ENCODE data around the gene KCNG2. TPM values are rescaled to one million over a fixed set of nuclear protein-coding genes. Genes with fewer than 3 reads are reported as not detected.

Gene KCNG2
- total and polyA plus RNA-seq, 3 experiments from 2014 or later: not detected

DNA sequence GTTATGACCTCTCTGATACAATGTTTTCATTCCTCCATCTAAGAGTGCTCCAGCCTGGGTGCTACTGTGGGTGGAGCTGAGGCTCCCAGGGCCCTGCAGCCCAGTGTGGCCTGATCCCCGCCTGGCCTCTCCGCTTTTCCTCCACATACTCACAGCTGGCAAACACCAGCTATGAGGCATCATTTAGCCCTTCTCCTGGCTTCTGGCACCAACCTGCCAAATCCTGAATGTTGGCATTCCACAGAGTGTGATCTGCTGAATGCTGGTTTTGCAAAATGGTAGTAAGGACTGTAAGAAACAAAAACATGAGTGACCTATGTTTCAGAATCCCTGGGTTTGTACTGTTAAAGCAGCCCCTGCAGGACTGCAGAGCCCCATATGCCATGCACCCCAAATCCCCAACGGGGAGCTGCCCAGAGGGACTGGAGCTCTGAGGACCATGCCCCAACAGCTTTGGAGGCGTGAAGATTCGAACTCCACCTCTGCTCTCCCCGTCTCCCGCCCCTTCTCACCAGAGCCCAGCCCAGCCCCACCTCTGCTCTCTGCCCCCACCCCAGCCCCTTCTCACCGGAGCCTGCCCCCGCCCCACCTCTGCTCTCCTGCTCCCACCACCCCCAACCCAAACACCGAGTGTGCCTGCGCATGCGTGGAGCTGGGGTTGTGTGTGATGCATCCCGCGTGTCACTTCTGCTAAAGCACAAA is 149.5 kb downstream of the KCNG2 start:
- Mint-ChIP-seq H3K27ac (no peak overlapping the region), H3K4me1 (peaks cover 34 to 67% (median 50%) of the 10 kb centered on the region in 3 donors), H3K9me3 (no peaks in the 10 kb centered on the region), H3K27me3 (no peaks in the 10 kb centered on the region), H3K4me3 (peak overlapping the region in 2 of 7 donors; percentile 37 to 40), H3K36me3 (peaks cover 3 to 26% (median 3%) of the 10 kb centered on the region in 3 donors)
- CTCF ChIA-PET: no interaction called here
- no peaks in the 10 kb centered on the region for H3K9me3 ChIP-seq (ENCODE audit: low read length)
- no peak overlapping the region for H3K4me3 ChIP-seq (ENCODE audit: low read length)
- peaks cover 36% of the 10 kb centered on the region for H3K4me1 ChIP-seq (ENCODE audit: insufficient read depth, low read length)
- H3K27me3 ChIP-seq (ENCODE audit: insufficient read depth, low read length, poor library complexity, severe bottlenecking): no peaks in the 10 kb centered on the region
- peaks cover 8% of the 10 kb centered on the region for H3K36me3 ChIP-seq (ENCODE audit: insufficient read depth, low read length)
- no peak for DNase-seq
- H3K27ac ChIP-seq (ENCODE audit: low read depth, low read length): no peak overlapping the region
- POLR2A ChIA-PET: no interaction called here

DNA sequence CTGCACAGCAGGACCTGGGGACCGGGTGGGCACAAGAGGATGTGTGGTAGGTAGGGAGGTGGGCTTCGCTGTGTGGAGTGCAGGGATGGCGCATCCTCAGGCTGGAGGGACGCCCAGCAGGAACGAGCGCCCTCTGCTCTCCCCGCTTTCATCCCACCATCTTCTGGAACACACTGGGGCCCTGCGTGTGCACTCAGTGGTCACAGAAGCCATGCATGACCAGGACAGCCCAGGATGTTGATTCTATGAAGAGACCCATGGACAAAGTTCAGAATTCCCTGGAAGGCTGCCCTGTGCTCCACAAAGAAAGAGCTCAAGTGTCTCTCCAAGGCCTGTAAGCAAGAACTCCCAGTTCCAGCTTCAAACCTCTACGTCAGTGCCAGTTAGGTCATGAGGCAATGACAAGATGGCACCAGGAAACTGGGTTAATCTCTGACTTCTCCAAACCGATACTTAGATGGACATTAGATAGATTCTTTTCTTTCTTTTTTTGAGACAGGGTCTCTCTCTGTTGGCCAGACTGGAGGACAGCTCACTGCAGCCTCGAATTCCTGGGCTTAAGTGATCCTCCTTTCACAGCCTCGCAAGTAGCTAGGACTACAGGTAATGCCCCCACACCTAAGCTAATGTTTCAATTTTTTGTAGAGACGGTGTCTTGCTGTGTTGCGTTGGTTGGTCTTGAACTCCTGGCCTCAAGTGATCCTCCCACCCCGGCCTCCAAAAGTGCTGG is 150.3 kb downstream of the KCNG2 start:
- H3K27ac ChIP-seq (ENCODE audit: low read depth, low read length): no peak overlapping the region
- H3K36me3 ChIP-seq (ENCODE audit: insufficient read depth, low read length): no peaks in the 10 kb centered on the region
- H3K9me3 Mint-ChIP-seq: no peaks in the 10 kb centered on the region
- H3K27me3 ChIP-seq (ENCODE audit: insufficient read depth, low read length, poor library complexity, severe bottlenecking): no peaks in the 10 kb centered on the region
- ChIA-PET POLR2A (no interaction called here), CTCF (no interaction called here)
- H3K4me1 Mint-ChIP-seq: peaks cover 34 to 60% (median 47%) of the 10 kb centered on the region in 3 donors
- peak overlapping the region in 3 of 7 donors; percentile 26 to 85 (median 55) for H3K4me3 Mint-ChIP-seq
- H3K4me3 ChIP-seq (ENCODE audit: low read length): no peak overlapping the region
- no peak for DNase-seq
- peaks cover 0 to 17% (median 0%) of the 10 kb centered on the region in 3 donors for H3K36me3 Mint-ChIP-seq
- no peaks in the 10 kb centered on the region for H3K27me3 Mint-ChIP-seq
- no peaks in the 10 kb centered on the region for H3K9me3 ChIP-seq (ENCODE audit: low read length)
- peak overlapping the region in 1 of 8 donors; percentile 22 for H3K27ac Mint-ChIP-seq
- peaks cover 36% of the 10 kb centered on the region for H3K4me1 ChIP-seq (ENCODE audit: insufficient read depth, low read length)

DNA sequence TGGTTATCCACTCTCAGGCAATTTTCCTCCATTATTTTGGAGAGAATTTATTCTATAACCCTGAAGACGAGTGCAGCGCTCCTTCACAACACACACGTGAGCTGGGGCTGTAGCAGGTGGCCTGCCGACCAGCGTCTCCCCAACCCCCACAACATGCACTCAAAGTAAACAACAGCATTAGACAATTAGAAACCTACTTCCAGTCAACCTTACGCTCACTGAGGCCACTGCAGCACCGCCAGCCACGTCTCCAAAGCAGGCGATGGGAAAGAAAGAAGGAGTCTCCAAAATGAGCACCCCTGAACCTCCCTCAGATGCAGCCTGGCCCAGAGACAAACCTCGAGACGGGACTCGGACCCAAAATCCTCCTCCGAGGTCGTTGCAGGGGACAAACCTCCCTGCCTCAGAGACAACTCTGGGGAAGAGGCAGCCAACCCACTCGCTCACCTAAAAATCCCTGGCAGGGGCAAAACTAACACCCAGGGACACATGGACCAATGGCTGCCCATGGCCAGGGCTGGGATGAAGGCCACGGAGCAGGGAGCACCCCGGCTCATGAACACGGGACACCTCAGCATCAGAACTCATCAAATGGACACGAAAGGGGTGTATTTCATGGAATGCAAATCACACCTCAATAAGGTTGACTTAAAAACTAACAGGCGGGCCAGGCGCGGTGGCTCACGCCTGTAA is 151.1 kb downstream of the KCNG2 start:
- ChIA-PET CTCF (no interaction called here), POLR2A (no interaction called here)
- no peak overlapping the region for H3K4me3 ChIP-seq (ENCODE audit: low read length)
- H3K36me3 ChIP-seq (ENCODE audit: insufficient read depth, low read length): no peaks in the 10 kb centered on the region
- H3K27ac ChIP-seq (ENCODE audit: low read depth, low read length): no peak overlapping the region
- no peaks in the 10 kb centered on the region for H3K9me3 ChIP-seq (ENCODE audit: low read length)
- H3K27me3 ChIP-seq (ENCODE audit: insufficient read depth, low read length, poor library complexity, severe bottlenecking): no peaks in the 10 kb centered on the region
- Mint-ChIP-seq H3K27ac (peak overlapping the region in 3 of 8 donors; percentile 22 to 61 (median 54)), H3K4me1 (peaks cover 34 to 58% (median 47%) of the 10 kb centered on the region in 3 donors), H3K36me3 (peaks cover 0 to 16% (median 0%) of the 10 kb centered on the region in 3 donors), H3K9me3 (no peaks in the 10 kb centered on the region), H3K27me3 (no peaks in the 10 kb centered on the region), H3K4me3 (peak overlapping the region; percentile 17 to 87 (median 55))
- DNase-seq: no peak
- H3K4me1 ChIP-seq (ENCODE audit: insufficient read depth, low read length): peaks cover 36% of the 10 kb centered on the region

Other genes with a start within 250 kb of the KCNG2 start
- 10 to 100 TPM; 35.3 to 38.0 TPM for gene CTDP1, start 118.1 kb upstream of the KCNG2 start, total RNA-seq
- 31.0 TPM for gene CTDP1, start 118.1 kb upstream of the KCNG2 start, polyA plus RNA-seq
- gene SLC66A2, start 153.7 kb downstream of the KCNG2 start, total RNA-seq: 10 to 100 TPM; 29.9 to 31.7 TPM
- gene SLC66A2, start 153.7 kb downstream of the KCNG2 start, polyA plus RNA-seq: 18.3 TPM
- gene HSBP1L1, start 166.7 kb downstream of the KCNG2 start, total RNA-seq: 1 to 10 TPM; 3.3 to 4.2 TPM
- 17.2 TPM for gene HSBP1L1, start 166.7 kb downstream of the KCNG2 start, polyA plus RNA-seq
- gene TXNL4A, start 190.6 kb downstream of the KCNG2 start, total RNA-seq: 100 to 1,000 TPM; 198 to 202 TPM
- 260 TPM for gene TXNL4A, start 190.6 kb downstream of the KCNG2 start, polyA plus RNA-seq
- 10 to 100 TPM; 39.7 to 40.6 TPM for gene RBFA, start 236.5 kb downstream of the KCNG2 start, total RNA-seq
- 10.0 TPM for gene RBFA, start 236.5 kb downstream of the KCNG2 start, polyA plus RNA-seq